Mesothelial cell of epicardium (in vitro differentiated cells): ENCODE results near the gene MMP23B. TPM values are rescaled to one million over a fixed set of nuclear protein-coding genes. Genes with fewer than 3 reads are reported as not detected.

Source experiments
- DNase-seq, 2 experiments: peaks; one replicate each; pipeline ENCODE4 v3.0.0; 2021; ENCODE audit warnings: low spot score in 2 of 2; ENCODE audit not compliant: unreplicated experiment in 2 of 2
- H3K27ac Mint-ChIP-seq: 2 replicates; pipeline ENCODE4 v1.8.0; 2021; ENCODE audit warnings: mixed read lengths
- H3K27me3 Mint-ChIP-seq: 2 replicates; pipeline ENCODE4 v1.8.0; 2021; ENCODE audit warnings: low read depth, mixed read lengths
- H3K36me3 Mint-ChIP-seq: 2 replicates; pipeline ENCODE4 v1.8.0; 2021; ENCODE audit warnings: mixed read lengths
- H3K4me1 Mint-ChIP-seq: 2 replicates; pipeline ENCODE4 v1.8.0; 2021; ENCODE audit warnings: mixed read lengths
- H3K4me3 Mint-ChIP-seq: 2 replicates; pipeline ENCODE4 v1.8.0; 2021; ENCODE audit warnings: mild to moderate bottlenecking, moderate library complexity, mixed read lengths
- H3K9me3 Mint-ChIP-seq: 2 replicates; pipeline ENCODE4 v1.8.0; 2021; ENCODE audit warnings: mixed read lengths
- CTCF ChIP-seq: fragments of 200-600 bp; sonication (generic); IDR thresholded peaks from one replicate; pipeline ENCODE4 v1.5.0; 2021; ENCODE audit warnings: antibody characterized with exemption; ENCODE audit not compliant: unreplicated experiment
- total RNA-seq: library from RNA; stranded (reverse); gene quantifications from 3 replicates; pipeline ENCODE4 v1.2.1, GENCODE V29; 2021

The MMP23B gene
- total RNA-seq, 1 donor from 2014 or later, result 63.8 TPM

GRCh38 chr1:1613509-1614082 is 18.4 kb upstream of the MMP23B start:
- Mint-ChIP-seq H3K36me3 (peaks cover 7% of the 10 kb centered on the region), H3K27me3 (no peaks in the 10 kb centered on the region), H3K27ac (peak overlapping the region; percentile 99), H3K4me1 (peaks cover 30% of the 10 kb centered on the region), H3K9me3 (no peaks in the 10 kb centered on the region), H3K4me3 (peak overlapping the region; percentile 97)
- no peak for TF ChIP-seq CTCF
- no peak for DNase-seq

GRCh38 chr1:1614204-1614953 is 17.6 kb upstream of the MMP23B start:
- no peak for TF ChIP-seq CTCF
- DNase-seq, result no peak
- peak overlapping the region; percentile 99 for H3K27ac Mint-ChIP-seq
- H3K4me3 Mint-ChIP-seq, result peak overlapping the region; percentile 97
- H3K4me1 Mint-ChIP-seq, result peaks cover 30% of the 10 kb centered on the region
- H3K27me3 Mint-ChIP-seq, result no peaks in the 10 kb centered on the region
- H3K36me3 Mint-ChIP-seq, result peaks cover 8% of the 10 kb centered on the region
- H3K9me3 Mint-ChIP-seq, result no peaks in the 10 kb centered on the region

GRCh38 chr1:1614954-1615255 is 17.1 kb upstream of the MMP23B start:
- peak overlapping the region; percentile 97 for H3K4me3 Mint-ChIP-seq
- H3K27ac Mint-ChIP-seq, result peak overlapping the region; percentile 99
- peaks cover 8% of the 10 kb centered on the region for H3K36me3 Mint-ChIP-seq
- no peak for DNase-seq
- TF ChIP-seq CTCF, result no peak
- H3K4me1 Mint-ChIP-seq, result peaks cover 30% of the 10 kb centered on the region
- H3K27me3 Mint-ChIP-seq, result no peaks in the 10 kb centered on the region
- no peaks in the 10 kb centered on the region for H3K9me3 Mint-ChIP-seq

GRCh38 chr1:1615256-1616044 is 16.5 kb upstream of the MMP23B start, which contains the start of gene MIB2:
Gene MIB2 (plus strand): TSS chr1:1615500. CDS start chr1:1623453, 7,953 bp downstream.
- peak within 1 kb of the TSS; percentile 97 for H3K4me3 Mint-ChIP-seq
- H3K9me3 Mint-ChIP-seq, result no peaks in the 10 kb centered on the region
- no peak for TF ChIP-seq CTCF
- DNase-seq, result peak; percentile 97 to 98
- H3K36me3 Mint-ChIP-seq, result peaks cover 8% of the 10 kb centered on the region
- peak within 1 kb of the TSS; percentile 99 for H3K27ac Mint-ChIP-seq
- H3K4me1 Mint-ChIP-seq, result peaks cover 30% of the 10 kb centered on the region
- H3K27me3 Mint-ChIP-seq, result no peaks in the 10 kb centered on the region

- DNase-seq, result no peak
- H3K4me3 Mint-ChIP-seq, result peak overlapping the region; percentile 80
- no peak for TF ChIP-seq CTCF
- no peaks in the 10 kb centered on the region for H3K9me3 Mint-ChIP-seq
- peak overlapping the region; percentile 85 for H3K27ac Mint-ChIP-seq
- peaks cover 26% of the 10 kb centered on the region for H3K4me1 Mint-ChIP-seq
- H3K36me3 Mint-ChIP-seq, result peaks cover 8% of the 10 kb centered on the region
- H3K27me3 Mint-ChIP-seq, result no peaks in the 10 kb centered on the region
Measured at GRCh38 chr1:1616045-1616790, 15.8 kb upstream of the MMP23B start.
